Stimulated activated CD4-positive, alpha-beta T cell treated with anti-CD3 and anti-CD28 coated beads, Interleukin-2, amount 100 ng/mL, for 4 hours (primary cell): Measurements from ENCODE around the gene RASSF5.

Experiments used
- DNase-seq: peaks from one replicate; pipeline ENCODE4 v3.0.0-alpha.2; 2020; ENCODE audit warnings: low read depth

Gene RASSF5, protein sequence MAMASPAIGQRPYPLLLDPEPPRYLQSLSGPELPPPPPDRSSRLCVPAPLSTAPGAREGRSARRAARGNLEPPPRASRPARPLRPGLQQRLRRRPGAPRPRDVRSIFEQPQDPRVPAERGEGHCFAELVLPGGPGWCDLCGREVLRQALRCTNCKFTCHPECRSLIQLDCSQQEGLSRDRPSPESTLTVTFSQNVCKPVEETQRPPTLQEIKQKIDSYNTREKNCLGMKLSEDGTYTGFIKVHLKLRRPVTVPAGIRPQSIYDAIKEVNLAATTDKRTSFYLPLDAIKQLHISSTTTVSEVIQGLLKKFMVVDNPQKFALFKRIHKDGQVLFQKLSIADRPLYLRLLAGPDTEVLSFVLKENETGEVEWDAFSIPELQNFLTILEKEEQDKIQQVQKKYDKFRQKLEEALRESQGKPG

GRCh38 chr1:206507284-206508129 lies at the start of gene RASSF5:
RASSF5 (plus strand) TSS chr1:206507531; CDS start chr1:206507603, 72 bp downstream.
- DNase-seq: peak; percentile 69

GRCh38 chr1:206459703-206460102 lies 47.6 kb upstream of the RASSF5 start:
- DNase-seq: no peak

DNA sequence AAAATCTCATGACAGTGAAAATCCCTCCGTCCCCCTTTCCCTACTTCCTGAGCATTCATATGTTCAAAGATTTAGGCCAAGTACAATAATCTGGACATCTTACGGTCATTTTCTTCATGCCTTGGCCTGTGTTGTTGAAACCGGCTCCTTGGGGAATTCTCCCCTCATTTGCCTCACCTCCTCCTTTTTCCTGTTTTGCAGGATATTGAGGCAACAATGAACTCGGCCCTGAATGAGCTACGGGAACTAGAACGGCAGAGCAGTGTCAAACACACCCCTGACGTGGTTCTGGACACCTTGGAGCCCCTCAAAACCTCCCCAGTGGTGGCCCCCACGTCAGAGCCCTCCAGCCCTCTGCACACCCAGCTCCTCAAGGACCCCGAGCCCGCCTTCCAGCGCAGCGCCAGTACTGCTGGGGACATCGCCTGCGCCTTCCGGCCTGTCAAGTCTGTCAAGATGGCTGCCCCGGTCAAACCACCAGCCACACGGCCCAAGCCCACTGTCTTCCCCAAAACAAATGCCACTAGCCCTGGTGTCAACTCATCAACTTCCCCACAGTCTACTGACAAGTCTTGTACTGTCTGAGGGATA lies 46.4 kb upstream of the RASSF5 start:
- DNase-seq: no peak

GRCh38 chr1:206461602-206462455 lies 45.5 kb upstream of the RASSF5 start:
- peak; percentile 68 for DNase-seq

- DNase-seq: no peak
These were observed 44.2 kb upstream of the RASSF5 start for GRCh38 chr1:206463137-206463536.

GRCh38 chr1:206463911-206464310 lies 43.4 kb upstream of the RASSF5 start:
- DNase-seq: no peak

DNA sequence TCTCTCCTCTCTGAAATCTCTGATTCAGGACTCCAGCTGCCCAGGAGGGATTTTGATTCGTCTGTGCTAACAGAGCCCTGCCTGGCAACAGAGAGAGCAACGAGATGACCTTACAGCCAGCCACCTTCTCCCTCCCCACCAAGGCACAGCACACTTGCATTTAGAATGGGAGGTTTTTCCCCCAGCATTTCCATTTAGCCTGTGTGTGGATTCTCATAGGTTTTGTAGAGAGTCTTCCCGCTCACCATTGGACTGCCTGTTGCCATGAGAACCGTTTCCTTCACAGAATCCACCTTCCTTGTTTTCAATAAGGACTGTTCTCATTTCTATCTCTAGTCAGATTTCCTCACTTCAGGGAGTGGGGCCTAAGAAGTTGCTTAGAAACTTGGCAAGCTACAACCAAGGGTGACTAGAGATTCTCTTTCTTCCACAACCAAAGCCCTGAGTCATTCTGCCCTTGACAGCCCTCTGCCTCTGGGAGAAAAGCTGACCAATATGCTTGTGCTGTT lies 42.8 kb upstream of the RASSF5 start:
- DNase-seq: no peak

DNA sequence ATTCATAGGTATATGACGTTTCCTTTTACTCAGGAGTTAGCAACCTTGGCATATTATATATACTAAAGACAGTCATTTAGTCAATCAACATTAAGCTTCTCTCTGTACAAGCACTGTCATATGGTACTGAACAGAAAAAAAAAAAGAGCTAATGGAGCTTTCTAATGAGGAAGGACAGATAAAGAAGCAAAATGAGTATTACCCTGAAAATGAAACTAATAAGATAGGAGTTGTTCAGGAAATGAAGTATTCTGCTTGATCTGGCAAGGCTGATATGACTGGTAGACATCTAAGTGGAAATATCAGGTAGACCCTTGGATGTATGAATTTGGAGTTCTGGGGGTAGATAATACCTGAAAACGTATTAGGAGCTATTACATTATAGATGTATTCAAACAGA lies 41.4 kb upstream of the RASSF5 start:
- no peak for DNase-seq

DNA sequence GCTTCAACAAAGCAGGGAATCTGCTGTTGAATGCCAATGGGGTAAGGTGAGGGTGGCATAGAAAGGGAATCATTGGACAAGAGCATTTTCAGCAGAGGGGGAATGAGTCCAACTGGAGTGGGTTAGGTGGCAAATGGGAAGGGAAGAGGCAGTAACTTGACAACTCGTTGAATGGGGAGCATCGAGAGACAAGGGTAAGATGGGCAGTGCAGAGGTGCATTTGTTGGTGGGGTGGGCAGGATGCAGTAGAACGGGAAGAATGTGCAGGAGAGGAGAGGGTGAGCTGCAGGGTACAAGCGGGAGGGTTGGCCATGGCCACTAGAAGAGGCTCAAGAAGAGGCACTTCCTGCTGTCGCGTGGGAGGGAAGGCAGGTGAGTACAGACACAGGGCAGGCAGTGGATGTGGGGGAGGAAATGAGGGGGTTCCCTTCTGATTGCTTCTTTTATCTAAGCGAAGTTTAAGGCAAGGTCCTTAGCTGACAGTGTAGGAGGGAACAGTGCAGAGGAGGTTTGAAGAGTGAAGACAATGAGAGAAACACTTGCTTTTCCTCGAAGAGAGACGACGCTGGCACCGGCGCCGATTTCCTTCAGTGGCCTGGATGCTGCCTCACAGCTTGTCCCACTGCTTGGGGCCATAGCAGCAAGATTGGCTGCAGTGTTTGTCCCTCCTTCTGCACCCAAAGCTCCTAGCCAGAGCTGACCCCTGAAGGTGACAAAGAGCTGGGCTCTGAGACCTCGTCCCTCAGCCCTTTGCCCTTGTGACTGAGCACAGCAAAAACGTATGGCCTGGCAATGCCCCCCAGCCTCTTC lies 40.3 kb upstream of the RASSF5 start:
- DNase-seq: no peak

DNA sequence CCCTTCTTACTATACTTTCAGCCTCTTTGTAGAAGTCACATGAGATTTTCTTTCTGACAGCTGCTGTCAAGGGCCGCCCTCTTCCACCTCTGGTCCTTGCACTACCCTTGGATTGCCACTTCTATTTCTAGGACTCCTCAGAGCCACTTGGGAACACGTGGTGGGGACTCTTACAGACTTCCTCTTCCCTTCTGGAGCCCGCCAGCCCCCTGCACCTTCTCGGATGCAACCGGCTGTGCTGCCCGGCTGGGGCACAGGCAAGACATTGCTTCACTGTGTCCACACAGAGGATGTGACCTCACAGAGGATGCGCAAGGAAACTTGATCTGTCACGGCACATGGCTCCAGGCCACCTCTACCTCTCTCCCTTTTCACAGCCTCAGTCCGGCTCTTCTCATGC lies 39.4 kb upstream of the RASSF5 start:
- DNase-seq: no peak

- DNase-seq: no peak
These were observed 38.8 kb upstream of the RASSF5 start for GRCh38 chr1:206468571-206468970.

DNA sequence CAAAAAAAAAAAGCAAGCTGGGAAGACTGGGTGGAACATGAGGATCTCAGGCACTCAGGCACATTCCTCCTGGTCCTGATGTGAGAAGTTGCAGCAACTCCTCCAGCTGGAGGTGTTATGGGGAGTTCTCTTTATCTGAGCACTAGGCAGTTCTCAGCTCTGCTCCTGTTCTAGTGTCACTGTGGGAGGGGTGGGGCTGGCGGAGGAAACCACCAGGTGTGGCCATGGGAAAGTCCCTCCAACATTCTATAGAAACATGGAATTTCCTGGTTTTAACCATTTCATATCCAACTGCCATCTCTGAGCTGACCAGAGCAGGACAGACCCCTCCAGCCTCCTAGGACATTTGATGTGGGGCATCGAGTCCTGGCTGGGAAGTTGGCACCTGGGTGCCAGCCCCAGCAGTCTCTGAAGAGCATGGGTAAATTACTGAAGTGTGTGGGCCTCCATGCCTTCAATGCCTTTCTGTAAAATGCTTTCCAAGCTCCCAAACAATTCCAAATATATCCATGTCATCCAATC lies 37.9 kb upstream of the RASSF5 start:
- DNase-seq: no peak

GRCh38 chr1:206469933-206470691 lies 37.2 kb upstream of the RASSF5 start, which contains the start of gene IKBKE:
IKBKE (plus strand) TSS chr1:206470476; CDS start chr1:206473228, 2,752 bp downstream.
- DNase-seq: no peak

DNA sequence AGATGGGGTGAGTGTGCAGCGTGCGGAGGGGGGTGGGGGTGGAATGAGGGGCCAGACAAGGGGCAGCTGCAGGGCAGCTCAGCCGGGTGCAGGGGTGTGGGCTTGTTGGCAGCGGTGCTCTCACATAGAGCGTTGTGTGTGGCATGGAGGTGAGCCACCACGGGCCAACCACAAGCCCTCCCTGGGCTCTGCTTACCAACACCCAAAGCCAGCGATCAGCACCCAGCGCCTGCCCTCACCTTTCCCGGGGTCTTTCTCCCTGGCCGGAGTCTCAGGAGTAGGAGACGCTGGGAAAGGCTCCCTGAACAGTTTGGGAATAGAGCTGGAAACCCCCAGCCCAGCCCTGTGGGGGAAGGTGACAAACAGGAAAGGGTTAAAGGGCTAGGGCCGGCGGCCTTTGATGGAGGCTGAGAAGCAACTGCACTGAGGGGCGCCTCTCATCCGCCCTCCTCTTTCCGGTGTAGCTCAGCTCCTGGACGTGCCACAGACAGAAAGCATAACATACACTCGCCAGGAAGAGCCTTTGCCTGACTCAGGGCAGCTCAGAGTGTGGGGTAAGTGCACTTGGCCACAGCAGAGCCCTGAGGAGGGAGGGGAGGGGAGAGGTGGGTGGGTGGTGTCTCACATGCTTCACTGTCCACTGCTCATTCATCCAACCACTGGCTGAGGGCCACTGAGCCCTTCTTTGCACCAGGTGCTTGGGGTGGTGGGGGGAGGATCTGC lies 36.5 kb upstream of the RASSF5 start:
- no peak for DNase-seq

GRCh38 chr1:206471415-206471801 lies 35.9 kb upstream of the RASSF5 start:
- no peak for DNase-seq

DNA sequence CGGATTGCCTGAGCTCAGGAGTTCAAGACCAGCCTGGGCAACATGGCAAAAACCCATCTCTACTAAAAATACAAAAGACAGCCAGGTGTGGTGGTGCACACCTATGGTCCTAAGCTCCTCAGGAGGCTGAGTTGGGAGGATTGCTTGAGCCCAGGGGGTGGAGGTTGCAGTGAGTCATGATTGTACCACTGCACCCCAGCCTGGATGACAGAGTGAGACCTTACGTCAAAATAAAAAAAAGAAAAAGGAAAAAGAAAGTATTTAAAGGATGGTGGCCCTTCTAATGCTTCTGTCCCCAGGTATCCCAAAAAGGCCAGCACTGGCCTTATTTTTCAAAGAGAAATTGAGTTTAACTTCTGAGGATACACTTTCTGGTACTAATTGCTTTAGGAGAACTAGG lies 35.3 kb upstream of the RASSF5 start:
- DNase-seq: no peak

DNA sequence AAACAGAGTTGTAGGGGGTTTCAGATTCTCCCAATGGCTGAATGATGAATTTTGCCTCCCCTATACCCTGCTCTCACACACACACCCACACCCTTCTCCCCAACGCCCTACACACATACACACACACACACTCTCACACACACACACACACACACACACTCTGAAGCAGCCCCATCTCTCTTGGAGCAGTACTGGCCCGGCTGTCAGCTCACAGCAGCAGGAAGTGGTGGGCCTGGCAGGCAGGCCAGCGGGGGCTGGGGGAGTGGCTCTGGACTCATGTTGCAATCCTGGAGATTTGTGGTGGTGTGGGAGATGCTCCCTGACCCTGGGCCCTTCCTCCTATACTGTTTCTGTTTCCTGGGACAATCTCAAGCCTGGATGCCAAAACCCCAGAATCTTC lies 34.9 kb upstream of the RASSF5 start:
- DNase-seq: no peak

GRCh38 chr1:206472886-206473285 lies 34.4 kb upstream of the RASSF5 start:
- no peak for DNase-seq

- no peak for DNase-seq
These were observed 31.3 kb upstream of the RASSF5 start for GRCh38 chr1:206476058-206476457.
